ENCODE results near the gene TMEM232.

GRCh38 chr5:110542949-110543348 is 183.5 kb downstream of the TMEM232 start:
- TF ChIP-seq, protein P1, sequence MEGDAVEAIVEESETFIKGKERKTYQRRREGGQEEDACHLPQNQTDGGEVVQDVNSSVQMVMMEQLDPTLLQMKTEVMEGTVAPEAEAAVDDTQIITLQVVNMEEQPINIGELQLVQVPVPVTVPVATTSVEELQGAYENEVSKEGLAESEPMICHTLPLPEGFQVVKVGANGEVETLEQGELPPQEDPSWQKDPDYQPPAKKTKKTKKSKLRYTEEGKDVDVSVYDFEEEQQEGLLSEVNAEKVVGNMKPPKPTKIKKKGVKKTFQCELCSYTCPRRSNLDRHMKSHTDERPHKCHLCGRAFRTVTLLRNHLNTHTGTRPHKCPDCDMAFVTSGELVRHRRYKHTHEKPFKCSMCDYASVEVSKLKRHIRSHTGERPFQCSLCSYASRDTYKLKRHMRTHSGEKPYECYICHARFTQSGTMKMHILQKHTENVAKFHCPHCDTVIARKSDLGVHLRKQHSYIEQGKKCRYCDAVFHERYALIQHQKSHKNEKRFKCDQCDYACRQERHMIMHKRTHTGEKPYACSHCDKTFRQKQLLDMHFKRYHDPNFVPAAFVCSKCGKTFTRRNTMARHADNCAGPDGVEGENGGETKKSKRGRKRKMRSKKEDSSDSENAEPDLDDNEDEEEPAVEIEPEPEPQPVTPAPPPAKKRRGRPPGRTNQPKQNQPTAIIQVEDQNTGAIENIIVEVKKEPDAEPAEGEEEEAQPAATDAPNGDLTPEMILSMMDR (IDR thresholded peaks at IDR 0.05) = no peak
- TF ChIP-seq POLR2A (IDR thresholded peaks at IDR 0.05) (no peak), POLR2AphosphoS5 (IDR thresholded peaks at IDR 0.05) (no peak), EP300 (IDR thresholded peaks at IDR 0.05; ENCODE audit: low read depth) (no peak)

Data from transverse colon (tissue), 4 donors.